ENCODE data around the gene DYNC1LI2. TPM values are rescaled to one million over a fixed set of nuclear protein-coding genes. Genes with fewer than 3 reads are reported as not detected.
"Not testable (repeated sequence)": the region's sequence is repeated elsewhere in the genome, so short reads cannot be mapped to it uniquely, and the experiment has no call there.

DYNC1LI2 gene
- total RNA-seq, 2 experiments from 2014 or later = 48.9 to 62.4 TPM

- no peaks in the 10 kb centered on the region for H4K20me1 ChIP-seq (ENCODE audit: insufficient read depth, low read length)
- POLR2A ChIA-PET = interaction anchor here (0.7 kb wide), 1 partner anchor 19 kb away, joined by 4 read pairs; no protein-coding TSS in a partner anchor
- no peak overlapping the region for H3K4me2 ChIP-seq (ENCODE audit: low read length)
- no peaks in the 10 kb centered on the region for H3K9me2 ChIP-seq (ENCODE audit: insufficient read depth, low read length)
- no peaks in the 10 kb centered on the region for H3K9me3 ChIP-seq (ENCODE audit: low read length)
- no TSS peak for BruUV-seq (replicated peaks)
- intact Hi-C loops (cut with micrococcal nuclease; ENCODE audit: unreplicated experiment) = no loop called here
- TF ChIP-seq CTCF (conservative IDR thresholded peaks at IDR 0.05; ENCODE audit: low read length) (no peak), EZH2phosphoT487 (IDR thresholded peaks at IDR 0.05; ENCODE audit: borderline replicate concordance, low read depth, low read length) (no peak)
- peaks cover 18% of the 10 kb centered on the region for H3K36me3 ChIP-seq (ENCODE audit: insufficient read depth, low read length)
- DNase-seq (ENCODE audit: low spot score) = no peak
- H2AFZ ChIP-seq (ENCODE audit: low read length) = no peak overlapping the region
- H3K4me3 ChIP-seq (ENCODE audit: low read depth, low read length, poor library complexity, severe bottlenecking) = no peak overlapping the region
- H3K27ac ChIP-seq (ENCODE audit: low read depth, low read length, poor library complexity, severe bottlenecking) = no peak overlapping the region
- no peaks in the 10 kb centered on the region for H3K4me1 ChIP-seq (ENCODE audit: insufficient read depth, low read length, poor library complexity, severe bottlenecking)
- CTCF ChIA-PET (ENCODE audit: unreplicated experiment) = interaction anchor here (0.6 kb wide), 1 partner anchor 82 kb away, joined by 7 read pairs; the partner anchor contains the start of gene PDP2
- H3K79me2 ChIP-seq (ENCODE audit: insufficient read depth, low read depth, low read length) = no peaks in the 10 kb centered on the region
Observed at GRCh38 chr16:66798161-66798560, 46.8 kb upstream of the DYNC1LI2 start.

GRCh38 chr16:66793984-66794383, 42.6 kb upstream of the DYNC1LI2 start:
- CTCF ChIA-PET (ENCODE audit: unreplicated experiment); DNase-seq (ENCODE audit: low spot score); H3K79me2 ChIP-seq (ENCODE audit: insufficient read depth, low read depth, low read length); H3K9me3 ChIP-seq (ENCODE audit: low read length); H3K27ac ChIP-seq (ENCODE audit: low read depth, low read length, poor library complexity, severe bottlenecking); H3K4me1 ChIP-seq (ENCODE audit: insufficient read depth, low read length, poor library complexity, severe bottlenecking); POLR2A ChIA-PET; H2AFZ ChIP-seq (ENCODE audit: low read length); H3K36me3 ChIP-seq (ENCODE audit: insufficient read depth, low read length); H3K9me2 ChIP-seq (ENCODE audit: insufficient read depth, low read length); H3K4me3 ChIP-seq (ENCODE audit: low read depth, low read length, poor library complexity, severe bottlenecking); H4K20me1 ChIP-seq (ENCODE audit: insufficient read depth, low read length); H3K4me2 ChIP-seq (ENCODE audit: low read length); intact Hi-C loops (cut with micrococcal nuclease; ENCODE audit: unreplicated experiment); BruUV-seq (replicated peaks): not testable (repeated sequence)

- no peaks in the 10 kb centered on the region for H3K4me1 ChIP-seq (ENCODE audit: insufficient read depth, low read length, poor library complexity, severe bottlenecking)
- H3K4me3 ChIP-seq (ENCODE audit: low read depth, low read length, poor library complexity, severe bottlenecking) = no peak overlapping the region
- no peak overlapping the region for H3K4me2 ChIP-seq (ENCODE audit: low read length)
- no peaks in the 10 kb centered on the region for H4K20me1 ChIP-seq (ENCODE audit: insufficient read depth, low read length)
- intact Hi-C loops (cut with micrococcal nuclease; ENCODE audit: unreplicated experiment) = no loop called here
- no TSS peak for BruUV-seq (replicated peaks)
- H2AFZ ChIP-seq (ENCODE audit: low read length) = no peak overlapping the region
- ChIA-PET POLR2A (no interaction called here), CTCF (ENCODE audit: unreplicated experiment) (no interaction called here)
- H3K79me2 ChIP-seq (ENCODE audit: insufficient read depth, low read depth, low read length) = no peaks in the 10 kb centered on the region
- no peaks in the 10 kb centered on the region for H3K36me3 ChIP-seq (ENCODE audit: insufficient read depth, low read length)
- H3K27ac ChIP-seq (ENCODE audit: low read depth, low read length, poor library complexity, severe bottlenecking) = no peak overlapping the region
- H3K9me3 ChIP-seq (ENCODE audit: low read length) = no peaks in the 10 kb centered on the region
- no peak for DNase-seq (ENCODE audit: low spot score)
- no peak for TF ChIP-seq CTCF (conservative IDR thresholded peaks at IDR 0.05; ENCODE audit: low read length)
- no peak for TF ChIP-seq EZH2phosphoT487 (IDR thresholded peaks at IDR 0.05; ENCODE audit: borderline replicate concordance, low read depth, low read length)
- H3K9me2 ChIP-seq (ENCODE audit: insufficient read depth, low read length) = no peaks in the 10 kb centered on the region; the same call in 1 of the 2 replicates
Observed at GRCh38 chr16:66790130-66790733, 38.8 kb upstream of the DYNC1LI2 start.
